ENCODE results near the gene GP5.

Gene GP5

DNA sequence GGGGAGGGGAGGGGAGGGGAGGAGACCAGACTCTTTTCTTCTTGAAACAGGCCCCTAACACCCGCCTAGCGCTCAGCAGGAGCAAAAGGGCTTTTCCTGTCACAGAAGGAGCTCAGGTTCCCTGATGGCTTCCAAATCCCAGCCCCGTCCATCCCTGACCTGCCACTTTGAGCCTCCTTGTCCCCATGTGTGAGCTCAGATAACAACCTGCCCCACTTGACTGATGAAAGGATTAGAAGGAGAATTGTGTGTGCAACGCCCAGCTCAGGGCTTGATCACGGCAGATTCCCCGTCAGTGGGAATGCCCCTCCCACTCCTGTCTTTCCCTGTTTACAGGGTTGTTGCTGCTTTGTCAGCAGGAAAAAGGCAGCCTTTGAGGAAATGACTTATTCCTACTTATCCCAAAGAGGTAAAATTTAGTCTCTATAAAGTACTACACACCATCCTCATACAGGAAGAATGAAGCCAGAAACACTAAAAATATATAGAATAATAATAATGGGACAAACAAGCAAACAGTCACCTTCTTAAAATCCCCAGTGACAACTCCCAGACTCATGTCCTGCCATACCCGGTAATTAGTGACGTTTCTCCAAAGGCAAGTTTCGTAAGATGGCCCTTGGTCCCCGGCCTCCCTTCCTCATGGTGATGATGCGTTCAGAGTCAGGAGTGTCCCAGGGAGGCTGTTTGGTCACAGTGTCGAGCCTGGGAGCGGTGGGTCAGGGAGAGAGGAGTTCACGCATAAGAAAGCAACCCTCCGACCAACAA is 23.4 kb downstream of the GP5 start:
- no peak for DNase-seq (ENCODE audit: low read depth in 2 of 2)

- no peak for DNase-seq (ENCODE audit: low read depth in 2 of 2)
Observed at GRCh38 chr3:194374935-194375334, 24.1 kb downstream of the GP5 start.

DNA sequence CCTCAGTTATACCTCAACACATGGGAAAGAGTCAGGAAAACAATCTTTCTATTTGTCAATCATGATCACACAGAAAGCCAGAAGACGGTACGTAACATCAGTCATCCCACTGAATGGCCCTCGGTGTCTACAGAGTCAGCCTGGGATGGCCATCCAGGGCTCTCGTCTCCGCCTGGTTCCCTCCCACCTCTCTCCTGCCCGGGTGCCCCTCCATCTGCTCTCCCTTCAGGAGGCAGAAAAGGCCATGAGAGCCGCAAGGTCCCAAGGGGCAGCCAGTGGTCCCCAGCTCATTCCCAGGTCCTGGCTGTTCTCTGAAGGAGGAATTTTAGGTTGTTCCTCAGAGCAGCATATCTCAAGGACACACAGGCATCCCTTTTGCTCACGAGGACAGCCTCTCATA is 25.2 kb downstream of the GP5 start:
- DNase-seq (ENCODE audit: low read depth in 2 of 2), result no peak

- DNase-seq (ENCODE audit: low read depth in 2 of 2), result no peak
Observed at GRCh38 chr3:194373028-194373427, 26.0 kb downstream of the GP5 start.

DNA sequence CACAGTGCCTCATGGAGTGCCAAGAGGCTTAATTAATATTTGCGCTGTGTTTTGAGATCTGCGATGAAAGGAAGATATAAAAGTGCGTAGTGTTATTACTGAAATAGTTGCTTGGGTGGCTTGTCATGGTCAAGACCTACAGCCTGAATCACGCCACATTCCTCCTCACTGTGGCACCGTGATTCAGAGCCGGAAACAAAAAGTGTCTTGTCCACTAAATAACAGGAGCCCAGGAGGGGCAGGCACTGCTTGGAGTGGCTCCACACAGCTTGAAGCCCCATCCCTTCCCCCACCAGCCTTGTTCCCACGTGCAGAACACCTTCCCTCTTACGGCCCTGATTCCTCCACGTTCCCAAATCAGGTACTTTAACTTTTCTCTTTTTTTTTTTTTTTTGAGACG is 28.3 kb downstream of the GP5 start:
- DNase-seq (ENCODE audit: low read depth in 2 of 2), result no peak

DNA sequence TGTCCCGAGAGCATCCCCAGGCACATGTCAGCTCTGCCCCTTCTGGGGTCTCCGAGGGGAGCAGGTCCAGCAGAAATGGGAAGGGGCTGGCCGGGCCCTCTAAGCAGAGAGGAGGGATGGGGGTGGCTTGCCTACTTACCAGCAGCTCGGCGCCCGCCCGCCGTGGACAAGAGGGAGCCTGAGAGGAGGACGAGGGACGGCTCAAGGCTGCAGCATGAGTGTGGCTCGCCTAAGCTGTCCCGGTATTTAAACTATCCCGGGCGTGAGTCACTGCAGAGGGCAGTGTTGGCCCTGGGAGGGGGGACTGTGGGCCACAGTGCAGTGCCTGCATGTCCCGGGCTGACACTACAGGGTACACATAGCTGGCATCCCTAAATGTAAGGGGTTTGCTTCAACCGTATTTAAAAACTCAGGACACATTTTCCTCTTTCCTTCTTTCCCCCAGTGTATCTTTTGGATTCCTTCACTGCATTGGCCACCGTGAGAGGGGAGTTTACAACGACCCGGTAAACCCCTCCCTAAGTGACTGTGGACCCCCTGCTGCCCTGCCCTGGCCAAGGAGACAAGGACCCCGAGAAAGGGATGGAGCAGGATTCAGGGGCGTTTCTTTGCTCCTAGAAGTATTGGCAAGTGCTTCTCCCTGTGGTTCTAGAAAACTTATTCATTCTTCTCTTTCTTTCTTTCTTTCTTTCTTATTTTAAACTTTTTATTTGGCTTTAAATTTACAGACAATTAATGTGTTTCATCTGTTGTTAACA is 29.4 kb downstream of the GP5 start, which contains the start of gene LRRC15:
Gene LRRC15 (minus strand): TSS at position 222 of the 758 bp plus-strand sequence. CDS start 8,700 bp downstream, outside the sequence.
- no peak for DNase-seq (ENCODE audit: low read depth in 2 of 2)

DNA sequence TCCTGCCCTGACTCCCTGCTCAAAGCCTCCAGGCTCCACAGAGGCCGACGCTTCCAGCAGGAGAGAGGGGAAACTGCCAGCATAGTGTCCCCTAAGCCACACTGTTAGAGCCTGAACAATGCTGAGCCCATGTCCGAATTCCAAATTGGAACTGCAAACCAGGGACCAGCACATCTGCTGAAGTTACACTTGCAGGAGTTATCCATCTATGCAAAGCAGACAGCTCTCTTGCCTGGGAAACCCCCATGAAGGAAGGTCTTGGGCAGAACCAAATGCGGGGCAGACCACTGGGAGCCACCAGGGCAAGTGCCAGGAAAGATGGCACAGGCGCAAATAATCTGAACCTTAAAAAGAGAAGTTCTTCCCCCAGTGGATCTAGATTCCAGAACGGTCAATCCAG is 30.1 kb downstream of the GP5 start:
- no peak for DNase-seq (ENCODE audit: low read depth in 2 of 2)

GRCh38 chr3:194367992-194368841 is 30.8 kb downstream of the GP5 start:
- DNase-seq (ENCODE audit: low read depth in 2 of 2), result no peak

DNA sequence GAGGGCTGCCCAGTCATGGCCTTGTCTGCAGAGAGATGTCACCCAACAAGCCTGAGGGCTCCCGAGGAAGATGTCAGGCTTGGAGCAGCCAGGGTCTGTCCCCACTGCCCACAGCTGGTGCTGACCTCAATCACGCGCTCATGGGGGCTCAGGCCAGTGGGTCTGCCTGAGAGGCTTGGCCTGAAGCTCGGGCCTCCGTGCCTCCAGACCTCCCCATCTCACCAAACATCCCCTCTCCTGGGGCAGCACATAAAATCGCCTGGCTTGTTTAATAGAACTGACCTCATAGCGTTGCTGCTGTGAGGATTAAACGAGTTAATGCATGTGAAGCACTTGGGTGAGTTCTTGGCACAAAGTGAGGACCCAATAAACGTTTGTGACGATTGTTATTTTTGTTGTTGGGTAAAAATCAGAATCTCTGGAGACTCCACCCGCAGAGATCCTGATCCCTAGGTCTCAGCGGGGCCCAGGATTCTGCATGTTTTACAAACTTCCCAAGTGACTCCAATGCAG is 33.0 kb downstream of the GP5 start:
- no peak for DNase-seq (ENCODE audit: low read depth in 2 of 2)

DNA sequence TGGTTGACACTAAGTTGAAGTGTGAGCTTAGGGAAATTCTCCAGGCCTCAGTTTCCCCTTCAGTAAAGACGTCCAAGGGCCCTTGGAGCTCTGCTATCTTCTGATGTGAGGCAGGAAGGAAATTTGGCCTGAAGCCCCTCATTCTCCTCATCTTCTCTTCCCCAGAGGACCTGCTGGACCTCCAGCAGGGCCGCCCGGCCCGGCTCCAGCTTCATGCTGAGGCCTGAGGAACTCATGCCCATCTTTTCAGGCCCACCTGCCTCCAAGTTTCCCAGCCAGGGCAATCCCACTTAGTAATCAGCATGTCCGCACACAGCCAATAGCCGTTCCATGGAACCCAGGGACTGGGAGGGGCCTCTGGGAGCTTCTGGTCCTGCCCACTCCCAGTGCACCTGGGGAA is 33.5 kb downstream of the GP5 start:
- no peak for DNase-seq (ENCODE audit: low read depth in 2 of 2)

- no peak for DNase-seq (ENCODE audit: low read depth in 2 of 2)
Observed at GRCh38 chr3:194364652-194365434, 34.2 kb downstream of the GP5 start.

- DNase-seq (ENCODE audit: low read depth in 2 of 2), result no peak
Observed at GRCh38 chr3:194364314-194364651, 34.8 kb downstream of the GP5 start.

GRCh38 chr3:194360568-194360967 is 38.5 kb downstream of the GP5 start:
- DNase-seq (ENCODE audit: low read depth in 2 of 2), result no peak

DNA sequence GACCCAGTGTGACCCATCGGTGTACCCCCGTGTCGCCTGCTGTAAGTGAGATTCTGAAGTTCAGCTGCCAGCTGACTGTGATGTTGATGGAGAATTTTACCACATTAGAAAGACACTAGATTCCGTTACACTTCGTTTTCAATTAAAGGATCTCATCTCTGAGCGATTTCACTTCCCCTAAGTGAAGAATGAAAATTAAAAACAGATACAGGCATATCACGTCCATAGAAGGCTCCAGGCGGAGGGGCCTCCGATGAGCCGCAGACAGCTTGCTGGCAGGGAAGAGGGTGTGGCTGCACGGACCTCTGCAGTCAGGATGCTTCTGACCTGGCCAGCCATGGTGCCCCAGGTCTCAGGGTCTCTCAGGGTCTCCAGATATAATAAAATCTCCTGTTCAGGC is 41.4 kb downstream of the GP5 start:
- DNase-seq (ENCODE audit: low read depth in 2 of 2), result no peak

DNA sequence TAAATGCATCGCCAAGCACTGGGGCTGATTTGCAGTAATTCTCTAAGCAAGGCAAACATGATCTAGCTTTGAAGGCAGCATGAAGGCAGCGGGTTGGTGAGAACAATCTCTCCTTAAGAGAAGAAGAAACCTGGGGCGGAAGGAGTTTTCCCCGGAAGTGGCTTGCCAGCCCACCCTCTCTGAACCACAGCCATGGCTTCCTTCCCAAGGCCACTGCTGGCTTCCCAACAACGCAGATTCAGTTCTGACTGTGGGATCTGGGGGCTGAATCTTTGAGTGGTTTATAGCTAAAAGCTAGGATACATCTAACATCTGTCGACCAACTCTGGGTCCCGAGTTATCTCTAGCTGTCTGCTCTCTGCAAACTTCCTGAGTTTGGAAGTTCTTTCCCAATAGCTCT is 43.7 kb downstream of the GP5 start:
- no peak for DNase-seq (ENCODE audit: low read depth in 2 of 2)

GRCh38 chr3:194354315-194354714 is 44.8 kb downstream of the GP5 start:
- DNase-seq (ENCODE audit: low read depth in 2 of 2), result no peak

- DNase-seq (ENCODE audit: low read depth in 2 of 2), result no peak
Observed at GRCh38 chr3:194352667-194353246, 46.3 kb downstream of the GP5 start.

- no peak for DNase-seq (ENCODE audit: low read depth in 2 of 2)
Observed at GRCh38 chr3:194351952-194352536, 47.0 kb downstream of the GP5 start.

GRCh38 chr3:194351080-194351672 is 47.9 kb downstream of the GP5 start, which contains the start of gene CPN2:
Gene CPN2, minus strand, starts transcription at chr3:194351328. Its CDS starts 8,626 bp downstream, at chr3:194342702.
- no peak for DNase-seq (ENCODE audit: low read depth in 2 of 2)

DNA sequence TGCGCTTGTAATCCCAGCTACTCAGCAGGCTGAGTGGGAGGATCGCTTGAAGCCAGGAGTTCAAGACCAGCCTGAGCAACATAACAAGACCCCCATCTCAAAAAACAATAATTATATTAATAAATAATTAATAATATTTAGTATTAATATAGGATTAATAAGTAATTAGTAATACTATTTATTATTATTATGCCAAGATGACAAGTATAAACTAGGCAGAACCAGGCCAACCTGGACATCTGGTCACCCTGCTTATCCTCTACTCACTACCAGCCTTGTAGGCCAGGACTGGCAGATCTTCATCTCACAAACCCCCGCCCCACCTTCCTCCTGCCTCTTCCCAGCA is 48.4 kb downstream of the GP5 start:
- no peak for DNase-seq (ENCODE audit: low read depth in 2 of 2)
